Mucosa of descending colon (tissue), 3 donors: ENCODE results near the gene SPSB1. TPM values are rescaled to one million over a fixed set of nuclear protein-coding genes. Genes with fewer than 3 reads are reported as not detected.

Experiments used
- ATAC-seq: fragments of 200-7000 bp; cut with Tn5 transposase; one replicate; pipeline ENCODE4 v1.9.1; 2020; ENCODE audit warnings: mild to moderate bottlenecking, moderate library complexity
- DNase-seq, 3 donors: peaks; one replicate each; pipeline ENCODE4 v3.0.0-alpha.2; 2020
- H3K36me3 ChIP-seq: fragments of 200-600 bp; one replicate; pipeline ENCODE4 v1.8.0; 2021; ENCODE audit warnings: low read depth, mild to moderate bottlenecking
- H3K4me1 ChIP-seq: fragments of 200-600 bp; one replicate; pipeline ENCODE4 v1.8.0; 2021; ENCODE audit warnings: low read depth, mild to moderate bottlenecking
- H3K4me3 ChIP-seq: fragments of 200-600 bp; one replicate; pipeline ENCODE4 v1.8.0; 2021; ENCODE audit warnings: mild to moderate bottlenecking
- H3K9me3 ChIP-seq: fragments of 200-600 bp; one replicate; pipeline ENCODE4 v1.8.0; 2021; ENCODE audit warnings: mild to moderate bottlenecking
- intact Hi-C, 2 donors: fragments of 100-400 bp; cut with DNase I in 1 of 2; cut with micrococcal nuclease in 1 of 2; formaldehyde crosslinking; loops; one replicate each; pipeline versions ENCODE4 v1.11.0 to v1.11.1; 2022; cut with DNase I, micrococcal nuclease
- total RNA-seq, 3 donors: library from RNA; stranded (reverse); fragmentation: NEBNext Ultra II Directional in 2 of 3; extraction: Animal tissue kit (Norgen Biotek cat#: 25700) in 2 of 3; gene quantifications; one replicate each; pipeline versions ENCODE4 v1.2.1 to v1.2.4, GENCODE V29; 2021 to 2023
- TF ChIP-seq, protein P1 (sequence below): fragments of 200-600 bp; IDR thresholded peaks from one replicate; pipeline ENCODE4 v1.8.0; 2022; ENCODE audit warnings: antibody characterized with exemption, mild to moderate bottlenecking
- donor health status: DM: no; HTN: no; CAD: no; lungs with moderate emphysema.
- donor health status: DM: no; HTN: no; CAD: no.
- donor health status: DM: no; HTN: yes; CAD: no.

The SPSB1 gene
- total RNA-seq, 3 donors from 2014 or later = 22.1 to 35.5 (median 26.1) TPM

DNA sequence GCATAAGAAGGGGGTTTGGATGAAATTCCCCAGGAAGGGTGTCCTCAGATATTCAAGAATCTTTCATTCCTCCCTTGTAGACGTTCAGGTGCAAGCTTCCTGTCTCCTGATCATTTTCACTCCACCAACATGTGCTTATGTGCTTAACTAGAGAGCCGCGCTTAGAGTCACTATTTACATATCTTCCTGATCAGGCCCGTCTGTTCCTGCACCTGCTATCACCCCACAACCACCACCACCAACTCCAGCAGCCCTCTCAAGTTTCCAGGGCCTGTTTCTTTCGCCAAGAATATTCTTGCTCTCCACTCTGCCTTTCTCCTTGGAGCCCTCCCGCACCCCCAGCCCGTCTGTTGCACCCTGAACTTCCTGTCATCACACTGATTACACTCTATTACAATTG is 113.4 kb downstream of the SPSB1 start:
- no peaks in the 10 kb centered on the region for H3K9me3 ChIP-seq
- ATAC-seq (peak; percentile 22), DNase-seq (no peak)
- intact Hi-C loops = no loop called here
- H3K4me3 ChIP-seq = no peak overlapping the region
- TF ChIP-seq, protein P1, sequence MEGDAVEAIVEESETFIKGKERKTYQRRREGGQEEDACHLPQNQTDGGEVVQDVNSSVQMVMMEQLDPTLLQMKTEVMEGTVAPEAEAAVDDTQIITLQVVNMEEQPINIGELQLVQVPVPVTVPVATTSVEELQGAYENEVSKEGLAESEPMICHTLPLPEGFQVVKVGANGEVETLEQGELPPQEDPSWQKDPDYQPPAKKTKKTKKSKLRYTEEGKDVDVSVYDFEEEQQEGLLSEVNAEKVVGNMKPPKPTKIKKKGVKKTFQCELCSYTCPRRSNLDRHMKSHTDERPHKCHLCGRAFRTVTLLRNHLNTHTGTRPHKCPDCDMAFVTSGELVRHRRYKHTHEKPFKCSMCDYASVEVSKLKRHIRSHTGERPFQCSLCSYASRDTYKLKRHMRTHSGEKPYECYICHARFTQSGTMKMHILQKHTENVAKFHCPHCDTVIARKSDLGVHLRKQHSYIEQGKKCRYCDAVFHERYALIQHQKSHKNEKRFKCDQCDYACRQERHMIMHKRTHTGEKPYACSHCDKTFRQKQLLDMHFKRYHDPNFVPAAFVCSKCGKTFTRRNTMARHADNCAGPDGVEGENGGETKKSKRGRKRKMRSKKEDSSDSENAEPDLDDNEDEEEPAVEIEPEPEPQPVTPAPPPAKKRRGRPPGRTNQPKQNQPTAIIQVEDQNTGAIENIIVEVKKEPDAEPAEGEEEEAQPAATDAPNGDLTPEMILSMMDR = no peak
- peaks cover under 1% of the 10 kb centered on the region for H3K4me1 ChIP-seq
- H3K36me3 ChIP-seq = no peaks in the 10 kb centered on the region

DNA sequence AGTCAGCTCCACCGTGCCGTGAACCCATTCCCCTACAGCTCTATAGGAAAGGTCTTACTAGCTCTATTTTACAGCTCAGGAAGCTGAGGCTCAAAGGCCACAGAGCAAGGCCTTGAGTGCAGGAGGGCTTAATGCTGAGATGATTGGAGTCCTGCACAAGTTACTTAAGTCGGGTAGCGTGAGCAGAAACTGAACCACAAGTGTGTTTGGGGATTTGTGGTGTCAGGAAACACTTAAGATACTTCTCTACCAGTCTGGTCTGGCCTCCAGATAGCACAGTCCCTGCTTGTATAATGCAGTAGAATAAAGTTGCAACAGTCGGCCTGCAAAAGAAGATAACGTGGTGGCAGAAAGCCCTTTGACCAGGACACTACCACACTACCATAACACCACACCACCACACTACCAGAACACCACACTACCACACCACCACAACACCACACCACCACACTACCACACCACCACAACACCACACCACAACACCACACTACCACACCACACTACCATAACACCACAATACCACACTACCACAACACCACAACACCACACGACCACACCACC is 118.1 kb downstream of the SPSB1 start:
- Histone ChIP-seq H3K4me1 (peaks cover 10% of the 10 kb centered on the region), H3K9me3 (no peaks in the 10 kb centered on the region), H3K4me3 (no peak overlapping the region), H3K36me3 (no peaks in the 10 kb centered on the region)
- DNase-seq (peak in 1 of 3 donors; percentile 18), ATAC-seq (peak; percentile 23)
- TF ChIP-seq, protein P1 = no peak
- intact Hi-C loops = no loop called here

DNA sequence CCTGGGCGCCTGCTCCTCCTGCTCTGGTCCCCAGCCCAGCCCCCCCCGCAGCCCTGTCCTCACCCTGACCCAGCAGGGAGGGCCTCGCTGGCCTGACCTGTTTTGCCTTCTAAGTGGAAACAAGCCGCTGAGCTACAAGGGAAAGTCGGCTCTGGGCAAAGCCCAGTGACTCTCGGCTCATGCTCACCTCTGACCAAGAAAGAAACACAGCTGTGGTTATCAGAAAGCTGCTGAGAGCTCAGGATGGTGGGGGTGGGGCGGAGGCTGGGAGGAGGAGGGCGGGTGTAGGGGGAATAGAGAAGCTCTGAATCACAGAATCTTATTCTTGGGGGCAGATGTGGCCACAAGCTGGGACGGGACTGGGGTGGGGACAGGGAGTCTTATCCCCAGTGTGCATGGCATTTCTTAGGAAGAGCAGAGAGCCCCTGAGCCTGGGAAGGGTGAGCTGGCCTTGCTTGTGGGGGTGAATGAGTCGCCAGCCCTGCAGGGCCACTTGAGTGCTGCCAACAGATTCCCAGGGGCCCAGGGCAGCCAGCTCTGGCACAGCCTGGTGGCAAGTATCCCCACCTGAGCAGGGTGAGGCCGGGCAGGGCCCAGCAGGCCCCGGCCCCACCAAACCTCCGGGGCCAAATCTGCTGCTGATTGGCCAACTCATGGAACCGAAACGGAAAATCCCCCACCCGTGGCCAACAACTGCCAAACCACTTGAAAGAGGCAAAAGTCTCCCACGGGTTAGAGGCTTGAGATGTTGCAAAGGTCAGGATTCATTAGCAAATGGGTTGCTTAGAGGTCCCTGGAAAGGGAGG is 120.6 kb downstream of the SPSB1 start:
- TF ChIP-seq, protein P1 = no peak
- Histone ChIP-seq H3K4me1 (peaks cover 10% of the 10 kb centered on the region), H3K36me3 (no peaks in the 10 kb centered on the region), H3K9me3 (no peaks in the 10 kb centered on the region), H3K4me3 (no peak overlapping the region)
- ATAC-seq = peak; percentile 86
- intact Hi-C loops = no loop called here
- DNase-seq = peak; percentile 59 to 69 (median 59)

DNA sequence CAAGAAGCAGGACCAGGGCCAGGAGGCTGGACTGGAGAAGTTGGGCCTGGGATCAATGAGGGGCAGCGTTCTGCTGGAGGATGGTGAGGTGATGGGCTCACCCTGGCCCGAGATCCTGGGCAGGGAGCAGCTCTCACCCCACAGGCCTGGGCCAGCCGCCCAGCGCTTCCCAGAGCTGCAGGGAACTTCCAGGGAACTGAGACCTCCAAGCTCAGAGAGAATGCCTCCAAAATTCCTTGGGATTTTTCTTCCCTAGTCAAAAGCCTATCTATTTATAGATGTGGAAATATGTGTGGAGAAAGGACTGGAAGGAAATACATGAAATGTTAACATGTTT is 121.2 kb downstream of the SPSB1 start:
- H3K4me3 ChIP-seq = no peak overlapping the region
- TF ChIP-seq, protein P1 = no peak
- no peaks in the 10 kb centered on the region for H3K36me3 ChIP-seq
- ATAC-seq (peak; percentile 3), DNase-seq (peak in 2 of 3 donors; percentile 21 to 62)
- peaks cover 10% of the 10 kb centered on the region for H3K4me1 ChIP-seq
- H3K9me3 ChIP-seq = no peaks in the 10 kb centered on the region
- intact Hi-C loops = no loop called here

DNA sequence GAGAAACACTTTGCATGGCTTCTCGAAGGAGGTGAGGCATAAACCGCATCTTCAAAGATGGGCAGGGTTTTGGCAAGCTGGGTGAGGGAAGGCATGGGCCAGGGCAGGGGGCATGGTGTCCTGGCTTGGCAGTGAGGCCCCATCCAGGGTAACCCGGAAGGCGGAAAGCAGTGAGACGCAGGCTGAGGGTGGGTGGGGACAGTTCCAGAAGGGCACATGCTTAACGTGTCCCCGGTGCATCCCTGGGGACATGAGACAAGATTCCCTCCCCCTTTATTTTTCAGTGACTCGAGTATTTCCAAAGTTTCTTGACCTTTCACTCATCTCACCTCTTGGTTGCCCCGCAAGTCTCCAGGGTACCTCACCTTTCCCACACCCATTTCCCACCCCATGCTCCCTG is 123.8 kb downstream of the SPSB1 start:
- no peak for DNase-seq
- ATAC-seq = no peak

More for the DNA sequence above, 123.8 kb downstream of the SPSB1 start:
- Histone ChIP-seq H3K9me3 (no peaks in the 10 kb centered on the region), H3K4me3 (no peak overlapping the region), H3K4me1 (peaks cover 10% of the 10 kb centered on the region), H3K36me3 (no peaks in the 10 kb centered on the region)
- TF ChIP-seq, protein P1 = no peak
- intact Hi-C loops = no loop called here
